ENCODE data around the gene SOX8.

The SOX8 gene

GRCh38 chr16:983044-984030, 1.8 kb downstream of the SOX8 start:
- TF ChIP-seq, protein P1, sequence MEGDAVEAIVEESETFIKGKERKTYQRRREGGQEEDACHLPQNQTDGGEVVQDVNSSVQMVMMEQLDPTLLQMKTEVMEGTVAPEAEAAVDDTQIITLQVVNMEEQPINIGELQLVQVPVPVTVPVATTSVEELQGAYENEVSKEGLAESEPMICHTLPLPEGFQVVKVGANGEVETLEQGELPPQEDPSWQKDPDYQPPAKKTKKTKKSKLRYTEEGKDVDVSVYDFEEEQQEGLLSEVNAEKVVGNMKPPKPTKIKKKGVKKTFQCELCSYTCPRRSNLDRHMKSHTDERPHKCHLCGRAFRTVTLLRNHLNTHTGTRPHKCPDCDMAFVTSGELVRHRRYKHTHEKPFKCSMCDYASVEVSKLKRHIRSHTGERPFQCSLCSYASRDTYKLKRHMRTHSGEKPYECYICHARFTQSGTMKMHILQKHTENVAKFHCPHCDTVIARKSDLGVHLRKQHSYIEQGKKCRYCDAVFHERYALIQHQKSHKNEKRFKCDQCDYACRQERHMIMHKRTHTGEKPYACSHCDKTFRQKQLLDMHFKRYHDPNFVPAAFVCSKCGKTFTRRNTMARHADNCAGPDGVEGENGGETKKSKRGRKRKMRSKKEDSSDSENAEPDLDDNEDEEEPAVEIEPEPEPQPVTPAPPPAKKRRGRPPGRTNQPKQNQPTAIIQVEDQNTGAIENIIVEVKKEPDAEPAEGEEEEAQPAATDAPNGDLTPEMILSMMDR (IDR thresholded peaks at IDR 0.05; ENCODE audit: insufficient read depth, low read depth, low read length, missing control alignments) = no peak
- no peak overlapping the region for H3K4me3 ChIP-seq (ENCODE audit: low read length)
- no peak for DNase-seq (ENCODE audit: low read depth)

- TF ChIP-seq, protein P1 (IDR thresholded peaks at IDR 0.05; ENCODE audit: insufficient read depth, low read depth, low read length, missing control alignments) = no peak
- no peak overlapping the region for H3K4me3 ChIP-seq (ENCODE audit: low read length)
- DNase-seq (ENCODE audit: low read depth) = no peak
Observed at GRCh38 chr16:984121-984694, 2.6 kb downstream of the SOX8 start.

- no peak overlapping the region for H3K4me3 ChIP-seq (ENCODE audit: low read length)
- TF ChIP-seq, protein P1 (IDR thresholded peaks at IDR 0.05; ENCODE audit: insufficient read depth, low read depth, low read length, missing control alignments) = no peak
- no peak for DNase-seq (ENCODE audit: low read depth)
Observed at GRCh38 chr16:984736-985636, 3.4 kb downstream of the SOX8 start.

DNA sequence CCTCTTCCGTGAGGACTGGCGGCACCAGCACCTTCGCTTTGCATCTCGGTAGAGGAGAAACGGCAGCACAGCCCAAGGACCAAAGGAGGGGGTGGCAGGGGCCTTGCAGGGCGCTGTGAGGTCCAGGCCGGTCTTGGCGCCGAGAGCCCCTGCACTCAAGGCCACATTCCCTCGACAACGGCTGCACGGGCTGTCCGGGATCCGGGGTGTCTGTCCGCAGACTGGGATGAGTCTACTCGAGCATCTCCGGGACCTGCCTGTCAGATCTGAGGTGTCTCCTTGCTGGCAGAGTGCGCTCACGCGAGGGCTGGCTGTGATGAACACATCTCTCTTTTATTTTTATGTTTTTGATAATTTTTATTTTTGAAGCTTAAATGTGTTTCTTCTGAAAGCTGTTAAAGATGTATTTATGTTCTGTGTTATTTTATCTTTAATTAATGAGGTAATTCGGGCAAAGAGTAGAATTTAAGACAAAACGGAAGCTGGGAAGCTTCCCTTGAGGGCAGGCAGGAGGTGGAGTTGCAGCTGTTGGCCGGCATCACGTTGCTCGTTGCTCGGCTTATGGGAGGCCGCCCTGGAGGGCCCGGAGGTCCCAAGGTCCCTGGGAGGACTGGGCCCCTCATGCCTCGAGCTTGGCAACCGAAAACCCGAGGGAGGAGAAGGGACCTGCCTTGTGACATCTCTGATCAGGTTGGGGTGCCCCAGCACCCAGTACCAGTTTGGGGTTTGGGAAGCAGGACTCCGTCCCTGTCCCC, 4.3 kb downstream of the SOX8 start:
- TF ChIP-seq, protein P1 (IDR thresholded peaks at IDR 0.05; ENCODE audit: insufficient read depth, low read depth, low read length, missing control alignments) = no peak
- no peak overlapping the region for H3K4me3 ChIP-seq (ENCODE audit: low read length)
- no peak for DNase-seq (ENCODE audit: low read depth)

- DNase-seq (ENCODE audit: low read depth) = no peak
- no peak overlapping the region for H3K4me3 ChIP-seq (ENCODE audit: low read length)
- TF ChIP-seq, protein P1 (IDR thresholded peaks at IDR 0.05; ENCODE audit: insufficient read depth, low read depth, low read length, missing control alignments) = no peak
Observed at GRCh38 chr16:986411-986810, 4.8 kb downstream of the SOX8 start.
